ENCODE data around the gene PGS1. TPM values are rescaled to one million over a fixed set of nuclear protein-coding genes. Genes with fewer than 3 reads are reported as not detected.

PGS1 gene, protein sequence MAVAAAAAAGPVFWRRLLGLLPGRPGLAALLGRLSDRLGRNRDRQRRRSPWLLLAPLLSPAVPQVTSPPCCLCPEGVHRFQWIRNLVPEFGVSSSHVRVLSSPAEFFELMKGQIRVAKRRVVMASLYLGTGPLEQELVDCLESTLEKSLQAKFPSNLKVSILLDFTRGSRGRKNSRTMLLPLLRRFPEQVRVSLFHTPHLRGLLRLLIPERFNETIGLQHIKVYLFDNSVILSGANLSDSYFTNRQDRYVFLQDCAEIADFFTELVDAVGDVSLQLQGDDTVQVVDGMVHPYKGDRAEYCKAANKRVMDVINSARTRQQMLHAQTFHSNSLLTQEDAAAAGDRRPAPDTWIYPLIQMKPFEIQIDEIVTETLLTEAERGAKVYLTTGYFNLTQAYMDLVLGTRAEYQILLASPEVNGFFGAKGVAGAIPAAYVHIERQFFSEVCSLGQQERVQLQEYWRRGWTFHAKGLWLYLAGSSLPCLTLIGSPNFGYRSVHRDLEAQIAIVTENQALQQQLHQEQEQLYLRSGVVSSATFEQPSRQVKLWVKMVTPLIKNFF
- 28.1 TPM for total RNA-seq

GRCh38 chr17:78378225-78379130 is at the start of gene PGS1:
PGS1 (plus strand) TSS chr17:78378649; CDS start chr17:78378666, 17 bp downstream.

GRCh38 chr17:78359997-78360370 is 18.5 kb upstream of the PGS1 start, which contains the start of gene SOCS3:
SOCS3 (minus strand) TSS chr17:78360077; CDS start chr17:78359095, 982 bp downstream.

Small RNA genes within 50 kb of the gene (small RNA-seq; reads per million reads assigned to genes)
- gene RF00415: not detected
- not detected for gene RN7SL236P

Other genes with a start within 250 kb of the PGS1 start
- gene TMC6, start 249.9 kb upstream of the PGS1 start, total RNA-seq: 5.1 TPM
- gene TMC8, start 247.9 kb upstream of the PGS1 start, total RNA-seq: 0.92 TPM
- gene C17orf99, start 232.3 kb upstream of the PGS1 start, total RNA-seq: not detected
- 10.6 TPM for gene SYNGR2, start 210.1 kb upstream of the PGS1 start, total RNA-seq
- 5.5 TPM for gene TK1, start 191.6 kb upstream of the PGS1 start, total RNA-seq
- gene AFMID, start 191.3 kb upstream of the PGS1 start, total RNA-seq: 34.4 TPM
- 11.5 TPM for gene BIRC5, start 164.4 kb upstream of the PGS1 start, total RNA-seq
- gene TMEM235, start 147.0 kb upstream of the PGS1 start, total RNA-seq: not detected
- 4.8 TPM for gene SOCS3, start 18.6 kb upstream of the PGS1 start, total RNA-seq
- gene DNAH17, start 198.7 kb downstream of the PGS1 start, total RNA-seq: 0.23 TPM

All from diencephalon (tissue), 1 donor.